Spleen (tissue), 7 donors: ENCODE data around the gene SLC25A45.

Experiments
- CTCF ChIP-seq, 11 experiments: fragments of 200-600 bp in 7 of 11; fragments of 450-650 bp in 4 of 11; sonication (generic) in 4 of 11; IDR thresholded peaks in 8 of 11; conservative IDR thresholded peaks in 3 of 11; 1 replicate in 7 of 11; 2 replicates in 4 of 11; pipeline versions ENCODE4 v1.4.0 to v1.8.0; 2016 to 2021; ENCODE audit warnings: antibody characterized with exemption in 11 of 11, inconsistent platforms in 4 of 11, mild to moderate bottlenecking in 1 of 11
- POLR2A ChIP-seq, 3 donors: fragments of 450-650 bp; IDR thresholded peaks; one replicate each; pipeline ENCODE4 v1.5.1; 2017; ENCODE audit warnings: antibody characterized with exemption in 3 of 3, mild to moderate bottlenecking in 1 of 3
- POLR2AphosphoS5 ChIP-seq, 3 donors: sonication (generic); formaldehyde crosslinking; IDR thresholded peaks; one replicate each; pipeline ENCODE4 v1.5.1; 2017; ENCODE audit warnings: antibody characterized with exemption in 3 of 3
- donor health status: DM: no; HTN: no; CAD: no; lungs with moderate emphysema.
- donor health status: DM: no; HTN: no; CAD: no.
- donor health status: DM: no; HTN: no; CAD: no.

- TF ChIP-seq POLR2A (IDR thresholded peaks at IDR 0.05) (peak in 2 of 3 donors; percentile 61 to 63), CTCF (IDR thresholded peaks at IDR 0.05 in 8 of 11, conservative IDR thresholded peaks at IDR 0.05 in 3 of 11) (peak; percentile 90 to 99 (median 97)), POLR2AphosphoS5 (IDR thresholded peaks at IDR 0.05) (peak; percentile 92 to 97 (median 93))
Measured at GRCh38 chr11:65382033-65382803, at the start of gene SLC25A45.
